H9 (cell line): ENCODE results near the gene PEMT. TPM values are rescaled to one million over a fixed set of nuclear protein-coding genes. Genes with fewer than 3 reads are reported as not detected.
A peak's percentile ranks its signal among the peaks of the same experiment; 100 is the strongest.

ENCODE experiments used
- DNase-seq: peaks from one replicate; pipeline ENCODE4 v3.0.0-alpha.2; 2017
- H2AFZ ChIP-seq: one replicate; pipeline ENCODE4 v1.6.1; 2013; ENCODE audit warnings: mild to moderate bottlenecking, low read length, control low read depth, moderate library complexity
- H2AK5ac ChIP-seq: 2 replicates; pipeline ENCODE4 v1.6.1; 2013; ENCODE audit warnings: low read length, control low read depth, mixed read lengths; ENCODE audit not compliant: insufficient read length
- H2BK120ac ChIP-seq: one replicate; pipeline ENCODE4 v1.6.1; 2013; ENCODE audit warnings: low read depth, mild to moderate bottlenecking, low read length, control low read depth, inconsistent platforms; ENCODE audit not compliant: poor library complexity, severe bottlenecking
- H2BK12ac ChIP-seq: 2 replicates; pipeline ENCODE4 v1.6.1; 2013; ENCODE audit warnings: low read length, control low read depth, mixed read lengths, low read depth; ENCODE audit not compliant: insufficient read length
- H2BK15ac ChIP-seq: 2 replicates; pipeline ENCODE4 v1.6.1; 2013; ENCODE audit warnings: low read depth, low read length, control low read depth
- H2BK20ac ChIP-seq: one replicate; pipeline ENCODE4 v1.6.1; 2013; ENCODE audit warnings: low read depth, mild to moderate bottlenecking, low read length, control low read depth, inconsistent platforms; ENCODE audit not compliant: poor library complexity, severe bottlenecking
- H2BK5ac ChIP-seq: 2 replicates; pipeline ENCODE4 v1.6.1; 2013; ENCODE audit warnings: low read length, control low read depth, mixed read lengths; ENCODE audit not compliant: insufficient read length
- H3K14ac ChIP-seq: 2 replicates; pipeline ENCODE4 v1.6.1; 2013; ENCODE audit warnings: low read length, control low read depth; ENCODE audit not compliant: insufficient read depth
- H3K18ac ChIP-seq: 2 replicates; pipeline ENCODE4 v1.6.1; 2013; ENCODE audit warnings: low read depth, mild to moderate bottlenecking, mixed read lengths, low read length, control low read depth; ENCODE audit not compliant: insufficient read length
- H3K23ac ChIP-seq: 2 replicates; pipeline ENCODE4 v1.6.1; 2013; ENCODE audit warnings: low read length, control low read depth, mixed read lengths, low read depth; ENCODE audit not compliant: insufficient read length
- H3K23me2 ChIP-seq: 2 replicates; pipeline ENCODE4 v1.6.1; 2013; ENCODE audit warnings: low read depth, mild to moderate bottlenecking, mixed read lengths, low read length, control low read depth; ENCODE audit not compliant: insufficient read length, poor library complexity, severe bottlenecking
- H3K27ac ChIP-seq: 2 replicates; pipeline ENCODE4 v1.5.1; 2013; ENCODE audit warnings: low read length, control low read depth, mixed read lengths, low read depth; ENCODE audit not compliant: insufficient read length
- H3K27me3 ChIP-seq: 2 replicates; pipeline ENCODE4 v1.6.1; 2013; ENCODE audit warnings: low read length, control low read depth, inconsistent platforms; ENCODE audit not compliant: insufficient read depth
- H3K4ac ChIP-seq: 2 replicates; pipeline ENCODE4 v1.6.1; 2013; ENCODE audit warnings: low read depth, mild to moderate bottlenecking, control low read depth, inconsistent platforms, low read length, moderate library complexity
- H3K4me1 ChIP-seq: 2 replicates; pipeline ENCODE4 v1.6.1; 2013; ENCODE audit warnings: low read length, control low read depth, inconsistent platforms; ENCODE audit not compliant: insufficient read depth
- H3K4me2 ChIP-seq: 2 replicates; pipeline ENCODE4 v1.6.1; 2013; ENCODE audit warnings: low read length, control low read depth, mixed read lengths; ENCODE audit not compliant: insufficient read length, insufficient read depth
- H3K56ac ChIP-seq: 2 replicates; pipeline ENCODE4 v1.6.1; 2013; ENCODE audit warnings: low read depth, mild to moderate bottlenecking, mixed read lengths, low read length, control low read depth; ENCODE audit not compliant: insufficient read length
- H3K79me1 ChIP-seq: 2 replicates; pipeline ENCODE4 v1.6.1; 2013; ENCODE audit warnings: low read depth, mild to moderate bottlenecking, moderate library complexity, low read length, control low read depth, inconsistent platforms; ENCODE audit not compliant: insufficient read depth, poor library complexity, severe bottlenecking
- H3K79me2 ChIP-seq: 2 replicates; pipeline ENCODE4 v1.6.1; 2013; ENCODE audit warnings: low read length, control low read depth, inconsistent platforms; ENCODE audit not compliant: insufficient read depth
- H3K9ac ChIP-seq: 2 replicates; pipeline ENCODE4 v1.6.1; 2013; ENCODE audit warnings: low read length, control low read depth, mixed read lengths; ENCODE audit not compliant: insufficient read length; ENCODE audit errors: extremely low read depth
- H3K9me3 ChIP-seq: one replicate; pipeline ENCODE4 v1.6.1; 2013; ENCODE audit warnings: low read depth, low read length, inconsistent platforms; ENCODE audit not compliant: control insufficient read depth
- H3T11ph ChIP-seq: one replicate; pipeline ENCODE4 v1.6.1; 2013; ENCODE audit warnings: mild to moderate bottlenecking, low read length, control low read depth, inconsistent platforms
- H4K20me1 ChIP-seq: one replicate; pipeline ENCODE4 v1.6.1; 2013; ENCODE audit not compliant: control insufficient read depth, insufficient read length, insufficient read depth
- H4K5ac ChIP-seq: 2 replicates; pipeline ENCODE4 v1.6.1; 2013; ENCODE audit warnings: low read depth, mild to moderate bottlenecking, mixed read lengths, low read length, control low read depth; ENCODE audit not compliant: insufficient read length
- H4K8ac ChIP-seq: replicated peaks from 2 replicates; pipeline ENCODE4 v1.6.1; 2013; ENCODE audit warnings: low read length, control low read depth, mixed read lengths, low read depth; ENCODE audit not compliant: insufficient read length
- H4K91ac ChIP-seq: 2 replicates; pipeline ENCODE4 v1.6.1; 2013; ENCODE audit warnings: low read depth, mild to moderate bottlenecking, moderate library complexity, mixed read lengths, low read length, control low read depth; ENCODE audit not compliant: insufficient read length
- H3K27ac Mint-ChIP-seq, 3 experiments: 2 replicates in 2 of 3; 3 replicates in 1 of 3; pipeline ENCODE4 v1.8.0; 2020 to 2021; ENCODE audit warnings: mixed read lengths in 3 of 3, mild to moderate bottlenecking in 1 of 3, moderate library complexity in 1 of 3
- H3K27me3 Mint-ChIP-seq: 2 replicates; pipeline ENCODE4 v1.8.0; 2021; ENCODE audit warnings: low read depth, mild to moderate bottlenecking, moderate library complexity, mixed read lengths
- H3K36me3 Mint-ChIP-seq, 3 experiments: 2 replicates in 2 of 3; 3 replicates in 1 of 3; pipeline ENCODE4 v1.8.0; 2020 to 2021; ENCODE audit warnings: low read depth in 3 of 3, mixed read lengths in 3 of 3; ENCODE audit not compliant: insufficient read depth in 1 of 3
- H3K4me1 Mint-ChIP-seq, 2 experiments: 2 replicates each; pipeline ENCODE4 v1.8.0; 2020; ENCODE audit warnings: mixed read lengths in 2 of 2
- H3K4me3 Mint-ChIP-seq, 2 experiments: 2 replicates in 1 of 2; 3 replicates in 1 of 2; pipeline ENCODE4 v1.8.0; 2020 to 2021; ENCODE audit warnings: mild to moderate bottlenecking in 2 of 2, mixed read lengths in 2 of 2, moderate library complexity in 1 of 2
- H3K9me3 Mint-ChIP-seq, 2 experiments: 2 replicates in 1 of 2; 3 replicates in 1 of 2; pipeline ENCODE4 v1.8.0; 2020; ENCODE audit warnings: mild to moderate bottlenecking in 2 of 2, mixed read lengths in 2 of 2, moderate library complexity in 1 of 2
- WGBS: extraction: QIAGEN DNeasy Blood & Tissue Kit; methylation state at CpG from one replicate; pipeline ENCODE4 v1.1.7; 2013; ENCODE audit warnings: missing lambda C conversion rate, low lambda C conversion rate, mixed read lengths; ENCODE audit not compliant: insufficient read length; ENCODE audit errors: extremely low coverage; 5-methylcytosine and 5-hydroxymethylcytosine counted together
- total RNA-seq: library from RNA; stranded (reverse); gene quantifications from 2 replicates; pipeline ENCODE4 v1.2.1, GENCODE V29; 2021
- TF ChIP-seq, protein P1 (sequence below): fragments of 200-600 bp; sonication (generic); conservative IDR thresholded peaks from 3 replicates; pipeline ENCODE4 v1.8.0; 2021; ENCODE audit warnings: antibody characterized with exemption, mild to moderate bottlenecking

The PEMT gene
- total RNA-seq, 1 experiment from 2014 or later, result 63.2 TPM

DNA sequence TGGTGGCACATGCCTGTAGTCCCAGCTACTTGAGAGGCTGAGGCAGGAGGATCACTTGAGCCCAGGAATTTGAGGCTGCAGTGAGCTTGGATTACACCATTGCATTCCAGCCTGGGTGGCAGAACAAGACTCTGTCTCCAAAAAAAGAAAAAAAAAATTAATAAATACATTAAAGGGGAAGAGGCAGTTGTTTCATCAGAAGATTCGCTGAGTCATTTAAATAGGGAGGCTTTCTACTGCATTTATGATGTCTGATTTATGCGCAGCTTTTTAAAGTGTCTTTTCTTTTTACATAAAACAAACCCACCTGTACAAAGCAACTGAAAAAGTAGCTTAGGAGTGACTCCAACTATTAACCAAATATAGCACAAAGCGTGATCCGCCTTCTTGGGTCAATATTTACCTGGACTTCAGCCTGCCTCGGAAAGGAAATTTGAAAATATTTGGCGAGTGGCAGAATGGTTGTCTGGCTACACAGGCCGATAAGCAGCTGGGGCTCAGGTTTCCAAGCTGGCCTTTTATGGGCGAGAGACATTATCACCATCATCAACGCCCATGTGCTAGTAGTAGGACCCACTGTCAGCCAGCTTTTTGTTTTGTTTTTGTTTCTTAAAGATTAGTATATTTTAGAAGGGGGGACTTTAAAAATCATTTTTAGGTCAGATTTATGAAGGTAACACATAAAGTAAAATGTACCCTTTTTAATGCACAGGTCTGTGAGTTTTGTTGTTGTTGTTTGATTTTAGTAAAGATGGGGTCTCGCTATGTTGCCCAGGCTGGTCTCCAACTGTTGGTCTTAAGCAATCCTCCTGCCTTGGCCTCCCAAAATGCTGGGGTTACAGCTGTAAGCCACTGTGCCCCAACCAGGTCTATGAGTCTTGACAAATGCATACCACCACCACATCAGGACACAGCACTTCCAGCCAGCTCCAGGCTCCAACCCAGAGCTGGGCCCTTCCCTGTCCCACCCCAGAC is 52.8 kb downstream of the PEMT start:
- Histone ChIP-seq H2BK20ac (no peak overlapping the region), H4K91ac (no peak overlapping the region), H4K8ac (no peak overlapping the region), H2BK5ac (no peak overlapping the region), H2BK15ac (no peak overlapping the region), H3K23me2 (no peaks in the 10 kb centered on the region), H3K79me1 (no peaks in the 10 kb centered on the region), H4K5ac (no peak overlapping the region), H3K18ac (no peak overlapping the region), H3K14ac (no peak overlapping the region), H3K23ac (no peak overlapping the region), H3K79me2 (no peaks in the 10 kb centered on the region), H3K9me3 (no peaks in the 10 kb centered on the region), H2AFZ (no peak overlapping the region), H3K4me1 (no peaks in the 10 kb centered on the region), H3K4me2 (no peak overlapping the region), H2BK120ac (no peak overlapping the region), H3K27ac (no peak overlapping the region), H3K27me3 (no peaks in the 10 kb centered on the region), H2AK5ac (no peak overlapping the region), H3K4ac (no peak overlapping the region; the same call in 1 of the 2 replicates), H2BK12ac (no peak overlapping the region), H3K56ac (no peak overlapping the region), H3T11ph (no peak overlapping the region), H4K20me1 (no peaks in the 10 kb centered on the region), H3K9ac (no peak overlapping the region)
- TF ChIP-seq, protein P1, sequence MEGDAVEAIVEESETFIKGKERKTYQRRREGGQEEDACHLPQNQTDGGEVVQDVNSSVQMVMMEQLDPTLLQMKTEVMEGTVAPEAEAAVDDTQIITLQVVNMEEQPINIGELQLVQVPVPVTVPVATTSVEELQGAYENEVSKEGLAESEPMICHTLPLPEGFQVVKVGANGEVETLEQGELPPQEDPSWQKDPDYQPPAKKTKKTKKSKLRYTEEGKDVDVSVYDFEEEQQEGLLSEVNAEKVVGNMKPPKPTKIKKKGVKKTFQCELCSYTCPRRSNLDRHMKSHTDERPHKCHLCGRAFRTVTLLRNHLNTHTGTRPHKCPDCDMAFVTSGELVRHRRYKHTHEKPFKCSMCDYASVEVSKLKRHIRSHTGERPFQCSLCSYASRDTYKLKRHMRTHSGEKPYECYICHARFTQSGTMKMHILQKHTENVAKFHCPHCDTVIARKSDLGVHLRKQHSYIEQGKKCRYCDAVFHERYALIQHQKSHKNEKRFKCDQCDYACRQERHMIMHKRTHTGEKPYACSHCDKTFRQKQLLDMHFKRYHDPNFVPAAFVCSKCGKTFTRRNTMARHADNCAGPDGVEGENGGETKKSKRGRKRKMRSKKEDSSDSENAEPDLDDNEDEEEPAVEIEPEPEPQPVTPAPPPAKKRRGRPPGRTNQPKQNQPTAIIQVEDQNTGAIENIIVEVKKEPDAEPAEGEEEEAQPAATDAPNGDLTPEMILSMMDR, result no peak
- H3K27ac Mint-ChIP-seq, result 0 out of 7 replicates have a peak overlapping the region, but pooled peaks of 1 of the 3 experiments have one; percentile 59
- no peak for DNase-seq
- peaks cover 4 to 5% of the 10 kb centered on the region in 2 experiments; a peak in 3 of 4 replicates for H3K4me1 Mint-ChIP-seq
- no CpG with 5 or more reads among the region's 10 CpGs for WGBS
- H3K36me3 Mint-ChIP-seq, result no peaks in the 10 kb centered on the region
- H3K9me3 Mint-ChIP-seq, result no peaks in the 10 kb centered on the region
- H3K4me3 Mint-ChIP-seq, result no peak overlapping the region
- H3K27me3 Mint-ChIP-seq, result no peaks in the 10 kb centered on the region; the same call in 1 of the 2 replicates
